Esophagus squamous epithelium (tissue), 4 donors: ENCODE data around the gene MGAM2.

Experiments
- POLR2A ChIP-seq, 4 donors: fragments of 450-650 bp; IDR thresholded peaks; one replicate each; pipeline ENCODE4 v1.6.1; 2017; ENCODE audit warnings: antibody characterized with exemption in 4 of 4, mild to moderate bottlenecking in 4 of 4, moderate library complexity in 3 of 4
- TF ChIP-seq, protein P1 (sequence below), 6 experiments: fragments of 450-650 bp in 4 of 6; fragments of 200-600 bp in 2 of 6; sonication (generic) in 2 of 6; IDR thresholded peaks; one replicate each; pipeline ENCODE4 v1.5.1; 2016 to 2019; ENCODE audit warnings: antibody characterized with exemption in 6 of 6, mild to moderate bottlenecking in 4 of 6, moderate library complexity in 4 of 6

- TF ChIP-seq, protein P1, sequence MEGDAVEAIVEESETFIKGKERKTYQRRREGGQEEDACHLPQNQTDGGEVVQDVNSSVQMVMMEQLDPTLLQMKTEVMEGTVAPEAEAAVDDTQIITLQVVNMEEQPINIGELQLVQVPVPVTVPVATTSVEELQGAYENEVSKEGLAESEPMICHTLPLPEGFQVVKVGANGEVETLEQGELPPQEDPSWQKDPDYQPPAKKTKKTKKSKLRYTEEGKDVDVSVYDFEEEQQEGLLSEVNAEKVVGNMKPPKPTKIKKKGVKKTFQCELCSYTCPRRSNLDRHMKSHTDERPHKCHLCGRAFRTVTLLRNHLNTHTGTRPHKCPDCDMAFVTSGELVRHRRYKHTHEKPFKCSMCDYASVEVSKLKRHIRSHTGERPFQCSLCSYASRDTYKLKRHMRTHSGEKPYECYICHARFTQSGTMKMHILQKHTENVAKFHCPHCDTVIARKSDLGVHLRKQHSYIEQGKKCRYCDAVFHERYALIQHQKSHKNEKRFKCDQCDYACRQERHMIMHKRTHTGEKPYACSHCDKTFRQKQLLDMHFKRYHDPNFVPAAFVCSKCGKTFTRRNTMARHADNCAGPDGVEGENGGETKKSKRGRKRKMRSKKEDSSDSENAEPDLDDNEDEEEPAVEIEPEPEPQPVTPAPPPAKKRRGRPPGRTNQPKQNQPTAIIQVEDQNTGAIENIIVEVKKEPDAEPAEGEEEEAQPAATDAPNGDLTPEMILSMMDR (IDR thresholded peaks at IDR 0.05), result no peak
- no peak for TF ChIP-seq POLR2A (IDR thresholded peaks at IDR 0.05)
Measured at GRCh38 chr7:142083605-142084004, 27.9 kb upstream of the MGAM2 start.
